Parathyroid adenoma (tissue), 2 donors: ENCODE data around the gene TBX19.

ENCODE experiments used
- H2AFZ ChIP-seq: fragments of 300-600 bp; sonication (generic); one replicate; pipeline ENCODE4 v1.7.0; 2017; ENCODE audit warnings: antibody characterized with exemption, mild to moderate bottlenecking
- H3K27ac ChIP-seq: fragments of 300-600 bp; sonication (generic); one replicate; pipeline ENCODE4 v1.7.0; 2017
- H3K27me3 ChIP-seq: fragments of 300-600 bp; sonication (generic); one replicate; pipeline ENCODE4 v1.7.0; 2017; ENCODE audit warnings: low read length; ENCODE audit not compliant: control insufficient read depth, insufficient read depth
- H3K36me3 ChIP-seq: fragments of 300-600 bp; sonication (generic); one replicate; pipeline ENCODE4 v1.7.0; 2017; ENCODE audit warnings: low read length; ENCODE audit not compliant: control insufficient read depth, insufficient read depth
- H3K4me1 ChIP-seq: fragments of 300-600 bp; sonication (generic); one replicate; pipeline ENCODE4 v1.7.0; 2017; ENCODE audit warnings: control low read depth
- H3K4me2 ChIP-seq: fragments of 300-600 bp; sonication (generic); one replicate; pipeline ENCODE4 v1.7.0; 2017; ENCODE audit warnings: low read length
- H3K4me3 ChIP-seq: fragments of 300-600 bp; sonication (generic); one replicate; pipeline ENCODE4 v1.7.0; 2017; ENCODE audit warnings: low read depth, low read length
- H3K79me2 ChIP-seq: fragments of 300-600 bp; sonication (generic); one replicate; pipeline ENCODE4 v1.7.0; 2017; ENCODE audit warnings: control low read depth
- H3K9ac ChIP-seq: fragments of 300-600 bp; sonication (generic); one replicate; pipeline ENCODE4 v1.7.0; 2017; ENCODE audit warnings: mild to moderate bottlenecking
- H3K9me3 ChIP-seq: fragments of 300-600 bp; sonication (generic); one replicate; pipeline ENCODE4 v1.7.0; 2017; ENCODE audit warnings: low read length; ENCODE audit not compliant: control insufficient read depth
- CTCF ChIP-seq: fragments of 300-600 bp; sonication (generic); IDR thresholded peaks from one replicate; pipeline ENCODE4 v1.7.0; 2017; ENCODE audit warnings: antibody characterized with exemption, mild to moderate bottlenecking
- donor health status: primary hyperparathyroidism.

Gene TBX19

GRCh38 chr1:168280296-168280927 is at the start of gene TBX19:
Gene TBX19 (plus strand): TSS chr1:168280877. CDS start chr1:168281091, 214 bp downstream.
- no peak within 1 kb of the TSS for H3K27ac ChIP-seq
- H2AFZ ChIP-seq, result no peak within 1 kb of the TSS
- no peak within 1 kb of the TSS for H3K9ac ChIP-seq
- no peaks in the 10 kb centered on the region for H3K4me1 ChIP-seq
- no peaks in the 10 kb centered on the region for H3K9me3 ChIP-seq
- no peak for TF ChIP-seq CTCF
- no peak within 1 kb of the TSS for H3K4me2 ChIP-seq
- H3K4me3 ChIP-seq, result no peak within 1 kb of the TSS
- no peaks in the 10 kb centered on the region for H3K27me3 ChIP-seq
- H3K36me3 ChIP-seq, result no peaks in the 10 kb centered on the region
- no peaks in the 10 kb centered on the region for H3K79me2 ChIP-seq

- no peaks in the 10 kb centered on the region for H3K27me3 ChIP-seq
- no peak overlapping the region for H3K9ac ChIP-seq
- no peaks in the 10 kb centered on the region for H3K4me1 ChIP-seq
- no peaks in the 10 kb centered on the region for H3K36me3 ChIP-seq
- no peak overlapping the region for H3K27ac ChIP-seq
- H3K4me3 ChIP-seq, result no peak overlapping the region
- no peak overlapping the region for H3K4me2 ChIP-seq
- H2AFZ ChIP-seq, result no peak overlapping the region
- H3K79me2 ChIP-seq, result no peaks in the 10 kb centered on the region
- TF ChIP-seq CTCF, result peak; percentile 24
- H3K9me3 ChIP-seq, result no peaks in the 10 kb centered on the region
These were observed 45.7 kb upstream of the TBX19 start for GRCh38 chr1:168234846-168235547.

- no peak overlapping the region for H3K4me2 ChIP-seq
- H3K4me3 ChIP-seq, result no peak overlapping the region
- no peak for TF ChIP-seq CTCF
- no peaks in the 10 kb centered on the region for H3K27me3 ChIP-seq
- H3K9me3 ChIP-seq, result no peaks in the 10 kb centered on the region
- no peaks in the 10 kb centered on the region for H3K79me2 ChIP-seq
- H3K4me1 ChIP-seq, result no peaks in the 10 kb centered on the region
- H3K36me3 ChIP-seq, result no peaks in the 10 kb centered on the region
- H3K27ac ChIP-seq, result no peak overlapping the region
- H2AFZ ChIP-seq, result no peak overlapping the region
- no peak overlapping the region for H3K9ac ChIP-seq
These were observed 45.2 kb upstream of the TBX19 start for GRCh38 chr1:168235548-168235885.

- Histone ChIP-seq H3K9me3 (no peaks in the 10 kb centered on the region), H3K4me2 (no peak overlapping the region), H3K79me2 (no peaks in the 10 kb centered on the region), H3K4me3 (no peak overlapping the region), H2AFZ (no peak overlapping the region), H3K9ac (no peak overlapping the region), H3K4me1 (no peaks in the 10 kb centered on the region), H3K27ac (no peak overlapping the region), H3K27me3 (no peaks in the 10 kb centered on the region), H3K36me3 (no peaks in the 10 kb centered on the region)
- TF ChIP-seq CTCF, result no peak
These were observed 44.7 kb upstream of the TBX19 start for GRCh38 chr1:168235937-168236336.
